ENCODE measurements around the gene AFAP1L2.

Gene AFAP1L2

GRCh38 chr10:114245121-114245791 is 159.0 kb downstream of the AFAP1L2 start:
- no peak for TF ChIP-seq CTCF (IDR thresholded peaks at IDR 0.05; ENCODE audit: low read depth, low read length)
- no peak for DNase-seq (ENCODE audit: low read depth in 2 of 2)
- no peak overlapping the region for H3K4me3 ChIP-seq (replicated peaks in 1 of 2; ENCODE audit: low read depth in 2 of 2, low read length in 2 of 2)
